ENCODE measurements around the gene CEP164.

CEP164 gene

DNA sequence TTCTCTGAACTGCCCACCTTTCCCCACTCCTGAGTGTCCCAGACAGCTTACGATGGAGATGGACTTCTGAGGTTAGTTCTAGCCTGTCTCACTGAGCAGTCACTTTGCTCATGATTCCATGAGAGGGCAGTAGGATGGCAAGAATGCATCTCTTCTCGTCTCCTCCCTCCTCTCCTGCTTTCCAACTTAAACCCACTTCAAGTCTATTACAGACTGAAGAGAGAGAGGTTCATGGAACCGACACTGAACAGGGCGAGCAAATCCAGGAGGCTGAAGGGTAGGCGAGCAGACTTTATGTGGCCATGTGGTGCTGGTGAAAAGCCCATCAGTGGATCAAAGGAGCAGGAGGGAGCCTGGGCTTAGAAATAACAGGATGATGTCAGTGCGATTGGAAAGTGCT lies 38.6 kb downstream of the CEP164 start:
- no peak for DNase-seq (ENCODE audit: low read depth)

GRCh38 chr11:117366875-117367274 lies 39.2 kb downstream of the CEP164 start:
- no peak for DNase-seq (ENCODE audit: low read depth)

- no peak for DNase-seq (ENCODE audit: low read depth)
Measured at GRCh38 chr11:117369534-117369933, 41.9 kb downstream of the CEP164 start.

- no peak for DNase-seq (ENCODE audit: low read depth)
Measured at GRCh38 chr11:117371453-117371852, 43.8 kb downstream of the CEP164 start.

DNA sequence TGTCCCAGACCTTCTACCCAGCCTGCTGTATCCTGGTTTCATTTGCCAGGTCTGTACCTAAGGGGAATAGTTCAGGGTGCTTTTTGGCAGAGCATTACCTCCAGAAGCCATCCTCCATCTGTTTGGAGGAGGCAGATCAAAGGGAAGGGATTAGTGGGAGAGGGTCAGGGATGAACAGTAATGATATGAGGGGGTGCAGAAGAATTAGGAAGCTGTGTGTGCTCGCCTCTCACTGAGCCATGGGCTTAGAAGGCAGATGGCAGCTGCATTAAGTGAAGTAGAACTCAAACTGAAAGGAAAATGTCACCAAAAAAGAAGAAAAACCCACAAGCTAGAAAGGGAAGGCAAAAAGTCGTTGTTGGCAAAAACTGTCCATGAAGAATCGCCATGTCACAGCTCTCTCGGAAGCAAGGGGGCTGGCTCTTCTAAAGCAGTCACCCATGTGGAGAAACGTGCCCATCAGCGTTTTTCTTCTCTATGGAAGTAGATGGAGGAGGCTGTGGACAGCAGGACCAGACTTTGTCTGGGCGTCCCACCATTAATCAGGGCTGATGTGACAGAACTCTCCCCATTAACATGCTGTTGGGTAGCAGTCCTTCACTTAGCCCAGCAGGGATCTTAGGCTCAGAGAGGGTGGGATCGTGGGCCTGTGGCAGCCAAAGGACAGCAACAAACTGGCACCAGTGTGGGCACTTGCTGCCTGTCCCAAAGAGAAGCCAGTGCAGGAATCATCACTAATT lies 46.8 kb downstream of the CEP164 start:
- no peak for DNase-seq (ENCODE audit: low read depth)

DNA sequence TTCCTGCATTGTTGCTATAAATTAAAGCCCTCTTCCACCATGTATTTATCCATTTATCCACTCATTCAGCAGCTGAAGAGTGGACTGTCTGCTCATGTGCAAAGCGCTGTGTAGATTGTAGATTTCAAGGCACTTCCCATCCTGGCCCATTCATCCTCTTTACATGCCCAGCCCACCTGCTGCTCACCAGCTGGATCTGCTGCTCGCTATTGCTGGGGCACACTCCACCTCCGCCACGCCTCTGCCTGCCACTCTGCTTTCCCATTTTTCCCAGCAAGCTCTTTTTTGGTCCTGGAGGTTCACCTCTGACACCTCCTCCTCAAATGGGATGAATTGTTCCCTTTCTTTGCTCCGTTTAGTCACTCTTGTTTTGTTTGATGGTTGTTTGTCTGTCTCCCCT lies 48.3 kb downstream of the CEP164 start:
- no peak for DNase-seq (ENCODE audit: low read depth)

DNA sequence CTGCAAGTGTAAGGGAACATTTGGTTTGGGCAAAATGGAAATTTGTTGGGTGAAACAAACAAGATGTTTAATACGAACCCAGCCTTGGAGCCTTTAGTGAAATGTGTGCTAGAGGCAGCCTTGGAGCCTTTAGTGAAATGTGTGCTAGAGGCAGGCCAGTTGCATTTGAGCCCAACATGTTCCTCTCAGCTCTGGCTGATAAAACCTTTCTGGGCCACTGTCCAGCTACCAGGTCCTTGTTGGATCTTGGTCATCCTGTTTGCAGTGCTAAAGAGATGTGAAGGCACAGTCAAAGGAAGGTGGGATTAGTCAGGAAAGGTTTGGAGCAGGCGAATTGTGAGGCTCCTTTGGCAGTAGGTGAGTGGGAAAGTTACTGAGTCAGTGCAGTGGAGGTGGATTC lies 48.9 kb downstream of the CEP164 start:
- no peak for DNase-seq (ENCODE audit: low read depth)

DNA sequence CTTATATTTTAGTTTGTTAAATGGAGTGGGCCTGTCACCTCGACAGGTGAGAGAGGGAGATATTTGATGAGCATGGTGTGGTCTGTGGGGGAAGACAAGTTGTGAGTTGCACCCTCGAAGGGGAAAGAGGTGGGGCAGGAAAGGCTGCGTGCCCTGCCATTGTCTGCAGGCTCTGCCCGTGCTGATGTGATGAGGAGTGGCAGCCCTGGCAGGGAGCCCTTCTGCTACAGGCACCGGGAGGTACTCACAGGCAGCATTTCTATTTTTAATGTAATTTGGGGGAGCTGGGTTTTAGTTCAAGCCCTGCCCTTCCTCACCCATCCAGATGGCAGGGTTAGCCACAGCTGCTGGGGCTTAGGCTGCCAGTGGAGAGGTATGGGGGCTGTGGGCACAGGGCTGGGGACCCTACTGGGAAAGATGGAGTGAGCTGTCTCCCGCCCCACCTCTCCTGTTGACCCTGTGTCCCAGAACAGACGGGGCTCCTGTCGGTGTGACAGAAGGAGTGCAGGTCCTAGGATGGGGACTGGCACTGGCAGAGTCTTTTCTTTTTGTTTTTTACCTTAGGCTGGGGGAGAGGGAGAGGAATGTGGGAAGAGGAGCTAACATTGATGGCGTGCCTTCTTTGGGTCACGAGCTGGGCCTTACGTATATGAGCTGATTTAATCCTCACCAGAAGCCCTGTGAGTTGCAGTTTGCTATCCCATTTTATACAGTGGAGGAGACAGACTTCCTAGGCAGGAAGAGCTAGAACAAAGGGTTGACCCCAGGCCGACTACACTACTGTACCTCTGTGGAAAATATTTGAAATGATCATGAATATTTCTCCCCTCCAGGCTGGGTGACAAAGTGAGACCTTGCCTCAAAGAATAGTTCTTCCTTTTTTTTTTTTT lies 51.6 kb downstream of the CEP164 start:
- no peak for DNase-seq (ENCODE audit: low read depth)

DNA sequence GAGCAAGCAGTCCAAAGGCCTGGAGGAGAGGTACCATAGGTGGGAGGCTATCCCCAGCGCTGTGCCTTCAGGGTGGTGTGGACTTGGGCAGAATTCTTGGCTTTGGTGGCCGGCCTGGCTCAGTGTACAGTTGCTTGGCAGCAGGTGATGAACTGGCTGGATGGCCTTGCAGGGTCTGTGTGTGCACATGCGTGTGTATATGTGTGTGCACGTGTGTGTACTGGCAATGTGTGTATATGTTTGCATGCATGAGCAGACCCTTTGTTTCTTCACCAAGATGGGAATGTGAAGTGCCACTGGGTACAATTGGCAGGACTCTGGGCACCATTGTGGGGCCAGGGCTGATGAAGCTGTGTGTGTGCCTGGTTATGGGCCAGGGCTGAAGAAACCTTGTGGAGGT lies 53.0 kb downstream of the CEP164 start:
- no peak for DNase-seq (ENCODE audit: low read depth)

GRCh38 chr11:117381481-117382387 lies 54.1 kb downstream of the CEP164 start:
- DNase-seq (ENCODE audit: low read depth), result no peak

DNA sequence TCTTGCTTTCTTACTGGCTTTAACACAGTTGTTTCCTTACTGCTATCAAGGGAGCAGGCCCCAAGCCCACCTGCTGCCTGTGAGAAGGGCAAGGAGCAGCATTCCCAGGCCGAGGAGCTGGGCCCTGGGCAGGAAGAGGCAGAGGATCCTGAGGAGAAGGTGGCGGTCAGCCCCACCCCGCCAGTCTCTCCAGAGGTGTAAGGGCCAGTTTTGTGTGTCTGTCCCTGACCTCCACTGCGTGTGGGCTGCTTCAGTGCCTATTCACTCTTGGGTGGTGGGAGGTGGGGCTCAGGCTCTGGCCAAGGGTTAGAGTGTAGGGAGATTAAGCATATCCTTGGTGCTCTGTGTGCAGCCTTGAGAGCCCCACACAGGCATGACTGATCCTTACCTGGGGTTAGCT lies 55.1 kb downstream of the CEP164 start:
- DNase-seq (ENCODE audit: low read depth), result no peak

DNA sequence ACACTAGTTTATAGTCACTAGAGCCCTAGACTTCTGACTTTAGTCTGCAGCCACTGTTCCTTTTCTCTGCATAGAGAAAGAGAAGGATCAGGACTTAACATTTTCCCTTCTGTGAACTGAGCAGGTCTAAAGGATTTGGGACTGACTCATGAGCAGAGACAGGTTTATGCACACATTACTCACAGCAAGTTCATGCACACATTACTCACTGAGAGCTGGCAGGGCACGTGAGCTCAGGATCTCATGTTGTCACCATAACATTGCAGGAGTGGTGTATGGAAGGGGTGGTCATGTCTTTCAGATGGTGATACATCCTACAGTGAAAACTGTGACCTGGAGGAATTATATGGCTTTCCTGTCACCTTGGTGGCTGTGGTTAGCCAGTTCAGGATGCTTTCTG lies 56.4 kb downstream of the CEP164 start:
- DNase-seq (ENCODE audit: low read depth), result no peak

DNA sequence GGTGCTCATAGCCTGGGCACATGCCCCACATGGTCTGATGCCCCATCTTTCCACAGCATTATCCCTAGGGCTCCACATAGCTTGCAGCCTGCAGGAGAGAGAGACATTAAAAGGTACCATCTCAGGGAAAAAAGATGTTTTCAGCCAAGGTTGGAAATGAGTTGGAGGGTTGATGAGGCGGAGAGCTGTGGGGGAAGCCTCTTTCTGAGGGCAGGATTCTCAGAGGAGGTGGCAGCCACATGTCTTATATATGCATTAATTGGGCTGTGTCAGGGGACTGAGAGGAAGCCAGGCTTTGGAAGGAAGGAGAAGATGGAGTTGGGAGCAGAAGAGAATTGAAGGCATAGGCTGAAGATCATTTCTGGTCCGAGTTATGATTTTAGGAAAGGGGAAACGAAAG lies 57.8 kb downstream of the CEP164 start:
- no peak for DNase-seq (ENCODE audit: low read depth)

GRCh38 chr11:117385906-117386305 lies 58.3 kb downstream of the CEP164 start:
- no peak for DNase-seq (ENCODE audit: low read depth)

DNA sequence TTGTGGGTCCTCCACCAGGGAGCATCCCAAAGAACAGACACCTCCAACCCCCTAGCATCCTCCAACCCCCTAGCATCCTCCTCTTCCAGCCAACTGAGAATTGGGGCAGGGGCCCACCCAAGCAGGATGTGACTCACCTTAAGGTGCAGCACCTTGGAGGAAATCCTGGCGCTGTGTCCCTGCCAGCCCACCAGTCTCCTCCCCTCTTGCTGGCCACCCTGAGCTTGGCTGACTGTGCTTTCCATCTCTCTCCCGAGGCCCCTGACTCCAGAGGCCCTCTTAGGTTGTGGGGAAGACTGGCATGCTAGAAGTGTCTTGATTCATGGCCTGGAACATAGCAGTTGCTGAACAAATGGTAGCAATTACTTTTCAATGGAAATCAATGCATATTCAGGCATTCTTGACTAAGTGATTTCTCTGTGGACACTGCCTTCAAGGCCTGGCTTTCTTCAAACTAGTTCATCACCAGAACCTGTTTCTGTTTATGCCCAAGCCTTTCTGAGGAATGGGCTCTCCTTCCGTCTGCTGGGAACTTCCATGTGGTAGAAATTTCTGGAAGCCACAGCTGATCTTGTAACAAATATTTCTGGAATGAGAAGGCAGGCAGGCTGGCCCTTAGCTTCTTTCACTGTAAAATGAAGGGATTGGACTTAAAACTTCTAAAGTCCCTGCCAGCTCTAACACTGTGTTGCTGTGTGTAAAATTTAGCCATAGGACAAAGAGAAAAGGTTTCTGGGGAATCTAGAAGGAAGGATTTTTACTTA lies 60.5 kb downstream of the CEP164 start:
- no peak for DNase-seq (ENCODE audit: low read depth)

- no peak for DNase-seq (ENCODE audit: low read depth)
Measured at GRCh38 chr11:117390743-117391142, 63.1 kb downstream of the CEP164 start.

DNA sequence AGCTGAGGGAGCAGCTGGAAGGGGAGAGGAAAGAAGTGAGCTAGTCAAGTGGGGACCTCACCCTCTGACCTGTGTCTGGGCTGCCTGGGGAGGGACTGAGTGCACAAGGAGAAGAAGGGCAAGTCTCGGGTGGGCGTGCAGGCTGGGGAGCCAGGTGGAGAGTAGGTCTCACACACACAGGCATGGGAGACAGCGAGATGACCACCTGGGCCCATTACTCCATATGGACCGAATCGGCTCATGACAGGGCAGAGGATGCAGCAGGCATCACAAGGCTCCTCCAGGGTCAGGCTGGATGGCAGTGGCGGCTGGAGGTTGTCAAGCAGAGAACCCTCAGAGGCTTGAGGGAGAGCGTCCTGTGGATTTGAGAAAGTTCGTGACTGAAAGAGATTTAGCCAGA lies 63.5 kb downstream of the CEP164 start:
- DNase-seq (ENCODE audit: low read depth), result no peak

GRCh38 chr11:117392001-117392690 lies 64.5 kb downstream of the CEP164 start:
- DNase-seq (ENCODE audit: low read depth), result no peak

GRCh38 chr11:117392979-117393378 lies 65.3 kb downstream of the CEP164 start:
- DNase-seq (ENCODE audit: low read depth), result no peak

DNA sequence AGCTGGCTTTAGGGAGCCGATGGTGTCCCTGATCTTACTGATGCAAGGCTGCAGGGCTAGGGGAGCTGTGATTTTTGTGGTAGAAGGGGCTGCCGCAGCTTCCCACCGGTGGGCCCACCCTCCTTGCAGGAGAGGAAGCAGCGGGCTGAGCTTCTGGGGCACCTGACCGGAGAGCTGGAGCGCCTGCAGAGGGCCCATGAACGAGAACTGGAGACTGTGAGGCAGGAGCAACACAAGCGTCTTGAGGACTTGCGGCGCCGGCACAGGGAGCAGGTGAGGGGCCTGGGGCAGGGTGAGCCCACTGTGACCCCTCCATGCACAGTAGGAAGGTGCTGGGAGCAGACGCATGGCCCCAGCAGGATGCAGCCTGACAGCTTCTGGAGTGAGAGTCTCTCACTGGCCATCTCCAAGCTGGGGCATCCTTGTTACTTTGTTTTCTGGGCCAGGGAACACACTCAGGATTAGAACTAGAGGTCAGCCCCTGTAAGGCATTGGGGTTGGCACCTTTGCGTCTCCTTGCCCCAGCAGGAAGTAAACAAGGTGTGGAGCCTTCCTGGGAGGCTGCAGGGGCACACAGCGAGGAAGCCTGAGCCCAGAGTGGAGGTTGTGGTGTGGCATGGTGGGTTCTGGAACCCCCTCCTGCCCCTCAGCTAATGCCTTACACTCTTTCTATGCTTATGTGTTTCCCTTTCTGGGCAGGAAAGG lies 66.7 kb downstream of the CEP164 start:
- no peak for DNase-seq (ENCODE audit: low read depth)
